Breast epithelium (tissue), 4 donors: ENCODE measurements around the gene KSR2. TPM values are rescaled to one million over a fixed set of nuclear protein-coding genes. Genes with fewer than 3 reads are reported as not detected.

Source experiments
- DNase-seq, 2 donors: peaks; one replicate each; pipeline ENCODE4 v3.0.0-alpha.2; 2019; ENCODE audit warnings: low spot score in 2 of 2
- H3K27ac ChIP-seq, 2 donors: fragments of 200-600 bp; sonication (generic) in 1 of 2; one replicate each; pipeline ENCODE4 v1.5.1; 2016 to 2019; ENCODE audit warnings: mild to moderate bottlenecking in 1 of 2
- H3K27me3 ChIP-seq, 2 donors: fragments of 200-600 bp; sonication (generic) in 1 of 2; one replicate each; pipeline versions ENCODE4 v1.5.1 to v1.6.0; 2017 to 2019; ENCODE audit warnings: control low read depth in 1 of 2, mild to moderate bottlenecking in 1 of 2
- H3K36me3 ChIP-seq: fragments of 200-600 bp; one replicate; pipeline ENCODE4 v1.5.1; 2019
- H3K4me1 ChIP-seq, 2 donors: fragments of 200-600 bp; sonication (generic); one replicate each; pipeline ENCODE4 v1.5.1; 2016 to 2019; ENCODE audit warnings: control low read depth in 1 of 2
- H3K4me3 ChIP-seq, 3 donors: fragments of 200-600 bp; sonication (generic); 1 replicate in 2 of 3; 2 replicates in 1 of 3; pipeline ENCODE4 v1.5.1; 2016 to 2019; ENCODE audit warnings: mild to moderate bottlenecking in 3 of 3, moderate library complexity in 2 of 3
- H3K9me3 ChIP-seq, 2 donors: fragments of 200-600 bp; sonication (generic) in 1 of 2; one replicate each; pipeline ENCODE4 v1.5.1; 2016 to 2019; ENCODE audit warnings: control low read depth in 1 of 2
- CTCF ChIP-seq, 3 donors: fragments of 450-650 bp; IDR thresholded peaks; one replicate each; pipeline ENCODE4 v1.5.1; 2016 to 2017; ENCODE audit warnings: antibody characterized with exemption in 3 of 3, mild to moderate bottlenecking in 3 of 3, moderate library complexity in 3 of 3
- POLR2A ChIP-seq: fragments of 450-650 bp; IDR thresholded peaks from one replicate; pipeline ENCODE4 v1.6.1; 2016; ENCODE audit warnings: antibody characterized with exemption, mild to moderate bottlenecking, moderate library complexity
- POLR2AphosphoS5 ChIP-seq, 3 donors: sonication (generic); formaldehyde crosslinking; IDR thresholded peaks; one replicate each; pipeline ENCODE4 v1.6.1; 2017; ENCODE audit warnings: antibody characterized with exemption in 3 of 3
- intact Hi-C: fragments of 100-400 bp; cut with DNase I; formaldehyde crosslinking; loops from one replicate; pipeline ENCODE4 v1.15.1; 2023; ENCODE audit warnings: low total_unique reads
- total RNA-seq, 3 donors: library from RNA; depleted of rRNA; stranded (reverse); fragments of >200 nt; gene quantifications; one replicate each; pipeline ENCODE4 v1.1.0, GENCODE V29; 2016

The KSR2 gene
- total RNA-seq, 3 donors from 2014 or later: under 0.01 to 1.9 (median 0.33) TPM

GRCh38 chr12:117919479-117919878, 49.3 kb downstream of the KSR2 start:
- Histone ChIP-seq H3K36me3 (no peaks in the 10 kb centered on the region), H3K4me3 (no peak overlapping the region), H3K27ac (no peak overlapping the region), H3K4me1 (no peaks in the 10 kb centered on the region), H3K9me3 (no peaks in the 10 kb centered on the region), H3K27me3 (no peaks in the 10 kb centered on the region)
- TF ChIP-seq POLR2AphosphoS5 (IDR thresholded peaks at IDR 0.05) (no peak), POLR2A (no peak), CTCF (IDR thresholded peaks at IDR 0.05) (no peak)
- intact Hi-C loops: no loop called here
- no peak for DNase-seq

GRCh38 chr12:117914686-117915085, 54.1 kb downstream of the KSR2 start:
- TF ChIP-seq POLR2AphosphoS5 (IDR thresholded peaks at IDR 0.05) (no peak), CTCF (IDR thresholded peaks at IDR 0.05) (no peak), POLR2A (no peak)
- H3K27ac ChIP-seq: no peak overlapping the region

GRCh38 chr12:117912756-117913155, 56.0 kb downstream of the KSR2 start:
- peak overlapping the region in 1 of 3 donors; percentile 31 for H3K4me3 ChIP-seq
- peaks cover 0 to 6% of the 10 kb centered on the region in 2 donors for H3K9me3 ChIP-seq
- no peak for TF ChIP-seq CTCF (IDR thresholded peaks at IDR 0.05)
- TF ChIP-seq POLR2A: no peak
- no peak for TF ChIP-seq POLR2AphosphoS5 (IDR thresholded peaks at IDR 0.05)
- H3K27me3 ChIP-seq: no peaks in the 10 kb centered on the region
- H3K36me3 ChIP-seq: no peaks in the 10 kb centered on the region
- intact Hi-C loops: no loop called here
- DNase-seq: peak in 1 of 2 donors; percentile 38
- no peaks in the 10 kb centered on the region for H3K4me1 ChIP-seq
- H3K27ac ChIP-seq: no peak overlapping the region

More at GRCh38 chr12:117914686-117915085, 54.1 kb downstream of the KSR2 start:
- Histone ChIP-seq H3K27me3 (no peaks in the 10 kb centered on the region), H3K9me3 (peaks cover 0 to 6% of the 10 kb centered on the region in 2 donors), H3K4me3 (no peak overlapping the region), H3K4me1 (no peaks in the 10 kb centered on the region), H3K36me3 (no peaks in the 10 kb centered on the region)
- intact Hi-C loops: no loop called here
- DNase-seq: no peak

- H3K4me1 ChIP-seq: no peaks in the 10 kb centered on the region
- H3K36me3 ChIP-seq: no peaks in the 10 kb centered on the region
- TF ChIP-seq CTCF (IDR thresholded peaks at IDR 0.05) (no peak), POLR2AphosphoS5 (IDR thresholded peaks at IDR 0.05) (no peak), POLR2A (no peak)
- no peak overlapping the region for H3K4me3 ChIP-seq
- intact Hi-C loops: no loop called here
- H3K9me3 ChIP-seq: peaks cover 0 to 4% of the 10 kb centered on the region in 2 donors
- H3K27me3 ChIP-seq: no peaks in the 10 kb centered on the region
- DNase-seq: no peak
- no peak overlapping the region for H3K27ac ChIP-seq
Observed at GRCh38 chr12:117908411-117908810, 60.4 kb downstream of the KSR2 start.

GRCh38 chr12:117907108-117907689, 61.6 kb downstream of the KSR2 start:
- no peak for DNase-seq
- Histone ChIP-seq H3K4me3 (no peak overlapping the region), H3K9me3 (peaks cover 0 to 4% of the 10 kb centered on the region in 2 donors), H3K36me3 (no peaks in the 10 kb centered on the region), H3K27me3 (no peaks in the 10 kb centered on the region), H3K4me1 (no peaks in the 10 kb centered on the region), H3K27ac (no peak overlapping the region)
- TF ChIP-seq CTCF (IDR thresholded peaks at IDR 0.05): no peak
- no peak for TF ChIP-seq POLR2A
- TF ChIP-seq POLR2AphosphoS5 (IDR thresholded peaks at IDR 0.05): no peak
- intact Hi-C loops: no loop called here
